Measurements from ENCODE around the gene RBP3.

GRCh38 chr10:47388879-47389278 lies 40.7 kb downstream of the RBP3 start:
- TF ChIP-seq CTCF (IDR thresholded peaks at IDR 0.05) (no peak), ZFX (IDR thresholded peaks at IDR 0.05; ENCODE audit: borderline replicate concordance) (no peak)
